Measurements from ENCODE around the gene EFCAB7.

DNA sequence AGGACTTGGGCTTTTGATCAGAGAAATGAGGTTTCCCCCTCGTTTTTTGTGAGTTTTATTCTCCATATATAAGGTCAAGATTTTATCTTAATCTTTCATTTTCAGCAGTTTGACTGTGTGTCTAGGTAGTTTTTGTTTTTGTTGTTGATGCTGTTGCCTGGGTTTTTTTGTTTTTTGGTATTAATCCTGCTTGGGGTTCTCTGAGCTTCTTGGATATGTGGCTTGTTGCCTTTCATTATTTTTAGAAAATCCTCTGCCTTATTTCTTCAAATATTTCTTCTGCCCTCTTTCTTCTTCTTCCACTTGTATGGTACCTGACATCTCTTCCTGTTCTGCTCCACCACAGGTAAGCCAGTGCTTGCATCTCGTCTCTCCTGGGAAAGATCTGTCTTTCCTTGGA, 25.0 kb downstream of the EFCAB7 start:
- no peak for TF ChIP-seq SIN3A (IDR thresholded peaks at IDR 0.05; ENCODE audit: borderline replicate concordance, insufficient read depth, low read length)
- no peak for TF ChIP-seq POLR2AphosphoS5 (IDR thresholded peaks at IDR 0.05; ENCODE audit: low read depth, low read length)
- TF ChIP-seq, protein P1, sequence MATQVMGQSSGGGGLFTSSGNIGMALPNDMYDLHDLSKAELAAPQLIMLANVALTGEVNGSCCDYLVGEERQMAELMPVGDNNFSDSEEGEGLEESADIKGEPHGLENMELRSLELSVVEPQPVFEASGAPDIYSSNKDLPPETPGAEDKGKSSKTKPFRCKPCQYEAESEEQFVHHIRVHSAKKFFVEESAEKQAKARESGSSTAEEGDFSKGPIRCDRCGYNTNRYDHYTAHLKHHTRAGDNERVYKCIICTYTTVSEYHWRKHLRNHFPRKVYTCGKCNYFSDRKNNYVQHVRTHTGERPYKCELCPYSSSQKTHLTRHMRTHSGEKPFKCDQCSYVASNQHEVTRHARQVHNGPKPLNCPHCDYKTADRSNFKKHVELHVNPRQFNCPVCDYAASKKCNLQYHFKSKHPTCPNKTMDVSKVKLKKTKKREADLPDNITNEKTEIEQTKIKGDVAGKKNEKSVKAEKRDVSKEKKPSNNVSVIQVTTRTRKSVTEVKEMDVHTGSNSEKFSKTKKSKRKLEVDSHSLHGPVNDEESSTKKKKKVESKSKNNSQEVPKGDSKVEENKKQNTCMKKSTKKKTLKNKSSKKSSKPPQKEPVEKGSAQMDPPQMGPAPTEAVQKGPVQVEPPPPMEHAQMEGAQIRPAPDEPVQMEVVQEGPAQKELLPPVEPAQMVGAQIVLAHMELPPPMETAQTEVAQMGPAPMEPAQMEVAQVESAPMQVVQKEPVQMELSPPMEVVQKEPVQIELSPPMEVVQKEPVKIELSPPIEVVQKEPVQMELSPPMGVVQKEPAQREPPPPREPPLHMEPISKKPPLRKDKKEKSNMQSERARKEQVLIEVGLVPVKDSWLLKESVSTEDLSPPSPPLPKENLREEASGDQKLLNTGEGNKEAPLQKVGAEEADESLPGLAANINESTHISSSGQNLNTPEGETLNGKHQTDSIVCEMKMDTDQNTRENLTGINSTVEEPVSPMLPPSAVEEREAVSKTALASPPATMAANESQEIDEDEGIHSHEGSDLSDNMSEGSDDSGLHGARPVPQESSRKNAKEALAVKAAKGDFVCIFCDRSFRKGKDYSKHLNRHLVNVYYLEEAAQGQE (IDR thresholded peaks at IDR 0.05; ENCODE audit: insufficient read depth in 1 of 2, low read depth in 2 of 2, low read length in 2 of 2) = no peak
- TF ChIP-seq TAF1 (IDR thresholded peaks at IDR 0.05; ENCODE audit: borderline replicate concordance, insufficient read depth, low read length) = no peak
- no peak for TF ChIP-seq FOXP2 (optimal IDR thresholded peaks at IDR 0.05; ENCODE audit: borderline replicate concordance, extremely low read depth, extremely low read length, insufficient read depth)
